Activated CD4-positive, alpha-beta T cell treated with anti-CD3 and anti-CD28 coated beads for 48 hours (primary cell): Measurements from ENCODE around the gene SH3RF2.

Source experiments
- DNase-seq: peaks from one replicate; pipeline ENCODE4 v3.0.0-alpha.2; 2020

The SH3RF2 gene

DNA sequence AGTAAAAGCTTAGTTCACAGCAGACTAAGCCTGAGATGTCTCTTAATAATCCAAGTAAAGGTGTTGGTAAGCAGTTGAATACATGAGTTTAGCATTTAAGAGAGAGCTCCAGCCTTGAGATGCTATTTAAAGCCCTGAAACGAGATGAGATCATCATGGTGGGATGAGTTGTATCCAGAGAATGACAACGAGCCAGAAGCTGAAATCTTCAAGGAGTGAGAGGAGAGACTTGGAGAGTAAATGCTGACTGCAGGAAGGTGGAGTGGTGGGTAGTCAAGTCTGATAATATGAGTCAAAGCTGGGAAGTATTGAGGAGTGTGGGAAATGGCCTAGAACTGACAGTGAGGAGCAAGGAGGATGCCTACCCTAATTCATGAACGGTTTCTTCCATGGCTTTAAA, 115.3 kb downstream of the SH3RF2 start:
- DNase-seq: no peak

GRCh38 chr5:146052780-146053179, 116.4 kb downstream of the SH3RF2 start:
- DNase-seq: peak; percentile 15

DNA sequence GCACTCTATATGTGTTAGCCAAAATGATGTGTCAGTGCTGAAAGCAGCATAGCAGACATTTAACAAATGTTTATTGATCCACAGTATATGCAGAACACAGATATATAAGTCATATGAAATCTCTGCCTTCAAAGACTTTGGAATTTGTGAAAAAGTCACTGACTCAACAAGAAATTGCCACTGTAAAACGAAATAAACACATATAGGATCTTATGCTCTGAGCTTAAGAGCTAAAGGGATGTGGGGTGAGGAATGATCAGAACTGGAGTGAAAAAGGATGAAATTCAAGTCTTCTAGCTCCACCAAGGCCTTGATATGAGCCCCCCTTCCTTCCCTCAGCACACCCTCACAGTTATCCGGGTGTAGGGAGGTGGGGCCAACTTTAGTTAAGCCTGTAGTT, 119.1 kb downstream of the SH3RF2 start:
- no peak for DNase-seq

DNA sequence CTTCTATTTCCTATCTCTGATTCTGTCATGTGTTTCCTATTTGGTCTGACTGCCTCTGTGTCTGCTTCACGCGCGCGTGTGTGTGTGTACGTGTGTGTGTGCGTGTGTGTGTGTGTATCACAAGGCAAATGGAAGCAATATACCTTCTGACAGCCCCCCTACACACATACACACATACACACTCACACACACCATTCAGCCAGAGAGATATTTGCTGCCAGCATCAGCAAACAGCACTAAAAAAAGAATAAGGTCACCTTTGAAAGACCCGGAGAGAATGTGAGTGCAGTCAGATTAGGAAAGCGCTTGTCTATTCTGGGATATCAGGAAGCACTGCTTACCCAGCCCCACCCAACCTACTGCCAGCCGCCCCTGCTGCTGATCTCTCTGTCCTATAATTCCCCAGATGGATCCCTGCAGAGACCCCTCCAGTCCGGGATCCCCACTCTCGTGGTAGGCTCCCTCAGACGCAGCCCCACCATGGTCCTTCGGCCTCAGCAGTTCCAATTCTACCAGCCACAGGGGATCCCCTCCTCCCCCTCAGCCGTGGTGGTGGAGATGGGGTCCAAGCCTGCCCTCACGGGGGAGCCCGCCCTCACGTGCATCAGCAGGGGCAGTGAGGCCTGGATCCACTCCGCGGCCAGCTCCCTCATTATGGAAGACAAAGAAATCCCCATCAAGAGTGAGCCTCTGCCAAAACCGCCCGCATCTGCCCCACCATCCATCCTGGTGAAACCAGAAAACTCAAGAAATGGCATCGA, 123.3 kb downstream of the SH3RF2 start:
- DNase-seq: no peak

- no peak for DNase-seq
Observed at GRCh38 chr5:146060221-146060585, 123.8 kb downstream of the SH3RF2 start.

DNA sequence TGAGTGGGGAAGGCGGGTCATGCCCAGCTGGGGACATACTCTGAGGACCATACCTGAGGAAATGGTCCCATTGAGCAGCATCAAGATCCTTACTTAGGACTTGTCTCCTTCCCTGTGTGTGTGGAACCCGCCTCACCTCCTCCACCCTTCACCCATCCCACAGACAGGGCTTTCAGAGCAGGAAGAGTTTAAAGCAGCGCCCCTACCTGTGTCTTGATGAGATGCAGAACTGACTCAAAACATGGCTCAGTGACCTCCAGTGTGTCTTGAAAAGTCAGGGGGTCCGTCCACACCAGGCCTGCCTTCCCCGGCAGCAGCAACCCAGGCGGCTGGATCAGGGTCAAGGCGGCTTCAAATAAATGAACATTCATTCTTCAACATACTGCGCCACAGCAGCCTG, 130.6 kb downstream of the SH3RF2 start:
- DNase-seq: no peak

DNA sequence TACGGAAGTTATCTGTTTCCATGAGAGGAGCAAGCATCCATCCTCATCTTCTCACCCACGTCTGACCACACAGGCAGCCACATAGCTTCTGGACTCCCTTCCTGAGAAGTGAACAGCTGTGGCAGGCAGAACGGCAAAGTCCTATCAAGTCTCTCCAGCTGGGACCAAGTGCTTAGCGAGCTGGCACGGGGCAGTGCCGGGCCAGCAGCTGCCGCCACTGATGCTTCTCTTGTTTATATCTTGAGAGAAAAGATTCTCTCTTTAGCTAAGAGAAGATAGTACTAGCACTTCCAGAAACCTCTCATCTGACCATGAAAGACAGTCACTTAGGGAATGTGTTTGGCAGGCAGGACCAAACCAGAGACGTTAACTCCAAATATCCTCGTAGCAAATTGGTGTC, 131.8 kb downstream of the SH3RF2 start:
- no peak for DNase-seq

GRCh38 chr5:146068977-146069779, 132.8 kb downstream of the SH3RF2 start:
- no peak for DNase-seq

- no peak for DNase-seq
Observed at GRCh38 chr5:146069780-146070099, 133.4 kb downstream of the SH3RF2 start.

- DNase-seq: no peak
Observed at GRCh38 chr5:146070746-146071145, 134.4 kb downstream of the SH3RF2 start.

DNA sequence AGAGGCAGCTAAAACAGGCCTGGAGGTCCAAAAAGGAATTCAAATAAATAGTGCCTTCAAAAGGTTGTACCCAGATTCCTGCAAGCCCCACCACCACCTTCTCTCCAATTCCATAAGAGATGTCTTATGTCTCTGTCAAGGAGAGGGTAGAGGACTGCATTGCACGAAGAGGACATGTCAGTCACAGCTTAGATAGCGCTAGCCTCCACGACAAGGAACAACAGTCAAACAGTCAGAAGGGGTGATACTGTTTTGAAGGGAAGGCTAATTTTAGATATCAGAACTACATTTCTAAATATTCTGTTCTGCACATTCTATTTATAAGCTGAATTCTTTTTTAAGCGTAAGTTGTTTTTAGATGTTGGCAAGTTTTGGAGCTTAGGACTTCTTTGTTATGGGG, 134.8 kb downstream of the SH3RF2 start:
- no peak for DNase-seq

DNA sequence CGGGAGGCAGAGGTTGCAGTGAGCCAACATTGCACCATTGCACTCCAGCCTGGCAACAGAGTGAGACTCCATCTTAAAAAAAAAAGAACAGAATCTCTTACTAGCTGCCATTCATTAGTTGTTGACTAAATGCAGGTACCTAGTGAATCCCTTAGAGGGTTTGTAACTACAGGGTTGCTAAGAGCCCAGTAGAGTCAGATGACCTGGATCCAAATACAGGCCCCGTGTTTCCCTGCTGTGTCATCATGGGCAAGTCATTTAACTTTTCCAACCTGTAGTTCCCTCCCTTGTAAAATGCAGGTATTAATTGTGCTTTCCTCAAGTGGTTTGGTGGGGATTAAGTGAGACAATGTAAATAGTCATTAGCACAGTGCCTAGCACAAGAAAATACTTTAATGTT, 136.2 kb downstream of the SH3RF2 start:
- no peak for DNase-seq

DNA sequence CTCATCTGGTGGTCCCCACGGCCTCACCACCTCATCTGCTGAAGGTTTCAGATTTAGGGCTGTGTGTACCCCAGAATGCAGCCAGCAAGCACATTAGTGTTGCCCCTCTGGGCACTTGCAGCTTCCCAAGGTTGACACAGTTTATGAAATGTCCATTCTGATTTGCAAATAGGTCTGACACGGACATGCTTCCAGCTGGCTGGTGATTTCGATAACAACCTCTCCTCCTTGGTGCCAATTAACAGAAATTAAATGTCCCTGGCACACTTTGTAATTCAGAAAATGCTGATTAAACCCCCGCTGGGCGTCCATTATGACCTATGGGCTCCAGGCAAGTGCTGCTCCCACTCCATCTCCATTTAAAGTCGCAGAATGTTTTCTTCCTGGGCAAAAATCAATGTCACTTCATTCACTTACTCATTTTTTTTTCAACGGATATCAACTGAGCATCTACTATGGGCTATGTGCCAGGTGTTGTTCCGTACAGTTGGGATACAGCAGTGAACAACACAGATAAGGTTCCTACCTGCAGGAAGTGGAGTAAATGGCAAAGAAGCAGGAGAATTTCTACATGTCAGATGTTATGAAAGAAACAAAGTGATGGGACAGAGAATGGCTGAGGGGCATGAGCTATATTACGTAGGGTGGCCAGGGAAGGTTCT, 137.0 kb downstream of the SH3RF2 start:
- DNase-seq: no peak

DNA sequence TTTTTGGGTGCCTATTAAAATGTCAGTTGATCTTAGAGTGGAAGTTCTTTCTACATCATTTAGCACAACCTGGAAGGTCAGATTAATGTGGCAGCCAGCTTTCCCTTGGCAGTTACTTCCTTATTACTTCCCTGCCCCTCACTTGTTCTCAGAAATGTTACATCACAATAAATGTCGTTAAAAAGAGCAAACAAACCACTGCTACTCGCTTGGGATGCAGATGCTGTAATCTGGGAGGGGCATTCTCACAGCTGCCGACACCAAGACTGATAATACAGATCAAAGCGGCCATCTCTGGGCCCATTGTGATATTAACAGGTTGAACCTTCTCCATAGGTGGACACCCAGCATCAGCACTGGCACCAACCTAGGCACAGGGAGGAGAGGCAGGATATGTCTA, 139.7 kb downstream of the SH3RF2 start:
- DNase-seq: no peak

GRCh38 chr5:146076455-146076854, 140.1 kb downstream of the SH3RF2 start:
- DNase-seq: no peak

DNA sequence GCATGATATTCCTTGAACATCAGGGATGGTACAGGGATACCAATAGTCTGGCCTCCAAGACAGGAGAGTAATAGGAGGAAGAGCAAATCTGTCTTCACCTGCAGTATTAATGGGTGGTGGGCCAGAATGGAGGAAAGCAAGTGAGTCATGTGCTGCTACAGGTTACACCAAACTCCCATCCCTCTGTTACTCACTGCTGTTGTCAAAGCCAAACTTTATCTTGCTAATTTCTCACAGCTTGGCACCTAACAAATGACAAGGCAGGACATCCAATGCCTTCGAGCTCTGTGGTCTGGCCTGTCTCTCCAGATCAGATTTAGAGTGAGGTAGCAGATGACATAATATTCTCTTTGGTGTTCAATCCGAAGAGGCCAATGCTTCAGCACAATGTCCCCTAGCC, 142.2 kb downstream of the SH3RF2 start:
- no peak for DNase-seq

DNA sequence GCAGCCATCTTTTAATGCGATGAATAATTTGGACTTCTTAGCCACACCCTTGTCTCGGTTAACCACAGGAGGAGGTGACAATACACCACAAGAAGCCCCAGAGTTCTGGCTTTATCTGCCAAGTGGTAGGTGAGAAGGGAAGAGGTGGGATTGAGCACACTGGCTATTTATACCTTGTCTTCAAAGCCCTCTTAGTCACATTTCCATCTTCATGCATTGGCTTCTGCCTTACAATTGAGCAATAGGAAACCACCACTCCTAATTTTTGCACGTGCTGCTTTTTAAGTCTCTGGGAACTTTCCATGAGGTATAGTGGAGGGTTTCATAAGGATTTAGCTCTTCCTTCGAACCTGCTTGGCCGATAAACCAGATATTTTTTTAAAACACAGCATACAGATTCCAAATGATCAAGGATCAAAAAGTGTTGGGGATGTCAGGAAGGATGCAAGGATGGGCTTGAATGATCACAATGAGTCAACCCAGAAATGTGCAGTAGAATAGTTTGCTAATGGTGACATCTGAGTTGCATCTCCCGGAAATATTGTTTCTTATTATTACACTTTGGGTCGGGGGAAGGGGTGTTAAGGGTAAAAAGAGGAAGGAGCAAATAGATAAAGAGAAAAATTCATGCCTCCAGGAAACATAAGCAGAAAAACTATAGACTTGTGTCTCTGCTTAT, 143.5 kb downstream of the SH3RF2 start:
- DNase-seq: peak; percentile 30

GRCh38 chr5:146081556-146081955, 145.2 kb downstream of the SH3RF2 start:
- no peak for DNase-seq

DNA sequence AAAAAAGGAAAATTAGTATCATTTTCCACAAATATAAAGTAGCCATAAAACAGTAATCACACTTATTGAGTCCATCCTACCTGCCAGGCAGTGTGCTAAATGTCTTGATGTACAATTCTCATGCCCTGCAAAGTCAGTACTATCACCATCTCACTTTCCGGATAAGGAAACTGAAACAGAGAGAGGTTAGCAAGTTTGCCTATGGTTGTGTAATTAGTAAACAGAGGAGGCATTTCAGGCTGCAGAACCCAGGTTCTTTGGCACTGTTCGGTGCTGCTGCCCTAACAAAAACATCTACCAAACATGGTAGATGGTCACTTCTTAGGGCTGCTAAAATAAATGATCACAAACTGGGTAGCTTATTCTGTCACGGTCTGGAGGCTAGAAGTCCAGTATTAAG, 146.4 kb downstream of the SH3RF2 start:
- no peak for DNase-seq

- no peak for DNase-seq
Observed at GRCh38 chr5:146084376-146084775, 148.0 kb downstream of the SH3RF2 start.

- no peak for DNase-seq
Observed at GRCh38 chr5:146088098-146088497, 151.7 kb downstream of the SH3RF2 start.

DNA sequence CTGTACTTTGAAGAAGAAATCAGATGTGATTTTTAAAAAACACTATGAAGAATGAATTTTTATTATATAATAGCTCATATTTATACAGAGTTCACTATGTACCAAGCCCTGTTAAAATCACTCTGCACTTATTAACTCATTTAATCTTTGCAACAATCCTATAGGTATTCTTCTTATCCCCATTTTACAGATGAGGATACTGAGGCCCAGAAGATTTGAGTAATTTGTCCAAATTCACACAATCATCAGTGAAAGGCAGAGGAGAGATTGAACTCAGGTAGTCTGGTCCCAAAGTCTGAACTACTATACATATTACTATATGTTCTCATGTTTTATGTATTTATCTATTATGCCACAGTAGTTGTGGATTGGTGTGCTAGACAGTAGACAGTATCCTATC, 152.9 kb downstream of the SH3RF2 start:
- DNase-seq: no peak

GRCh38 chr5:146091881-146092280, 155.5 kb downstream of the SH3RF2 start:
- DNase-seq: no peak

- no peak for DNase-seq
Observed at GRCh38 chr5:146098047-146098446, 161.7 kb downstream of the SH3RF2 start.
